AG09309 (cell line): Measurements from ENCODE around the gene ZNF385C.

ENCODE experiments used
- DNase-seq: peaks from one replicate; pipeline ENCODE4 v3.0.0-alpha.2; 2010; ENCODE audit warnings: low read depth
- H3K4me3 ChIP-seq: 2 replicates; pipeline ENCODE4 v1.5.1; 2011; ENCODE audit warnings: mild to moderate bottlenecking, low read depth, low read length, moderate library complexity; ENCODE audit not compliant: control insufficient read depth
- TF ChIP-seq, protein P1 (sequence below): IDR thresholded peaks from 2 replicates; pipeline ENCODE4 v1.5.1; 2011; ENCODE audit warnings: mild to moderate bottlenecking, low read depth, low read length, inconsistent platforms; ENCODE audit not compliant: insufficient read depth, control insufficient read depth; ENCODE audit errors: missing control alignments

Gene ZNF385C

DNA sequence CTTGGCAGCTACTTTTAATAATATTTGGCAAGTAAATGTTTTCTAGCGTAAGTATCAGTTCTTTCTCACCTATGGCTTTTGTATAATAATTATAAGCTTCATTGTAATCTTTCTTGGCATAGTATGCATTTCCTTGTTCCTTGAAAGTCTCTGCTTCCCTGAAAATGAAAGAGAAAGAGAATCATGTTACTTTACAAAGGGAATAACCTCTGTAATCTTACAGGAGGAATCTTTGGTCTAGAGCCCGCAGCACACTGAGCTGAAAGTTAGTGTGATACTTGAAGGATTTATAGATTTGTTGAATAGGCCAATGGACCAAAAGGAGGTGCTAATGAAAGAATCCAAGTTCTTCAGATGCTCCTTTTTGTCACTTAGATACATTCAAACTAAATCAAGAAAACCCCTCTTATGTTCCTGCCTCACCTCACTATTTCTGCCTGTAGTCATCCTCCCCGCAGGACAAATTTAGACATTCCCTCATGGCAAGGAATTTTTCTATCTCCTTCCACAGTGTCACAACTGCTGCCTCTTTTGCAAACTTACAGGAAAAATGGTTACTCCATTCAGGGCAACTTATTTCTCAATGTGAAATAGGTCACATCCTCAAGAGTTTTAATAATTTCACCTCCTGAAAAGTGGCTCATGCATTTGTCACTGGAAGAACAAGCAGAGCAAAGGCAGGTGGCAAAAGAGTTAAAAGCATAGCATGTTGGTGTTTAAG is 97.7 kb downstream of the ZNF385C start:
- no peak for DNase-seq
- H3K4me3 ChIP-seq, result no peak overlapping the region
- TF ChIP-seq, protein P1, sequence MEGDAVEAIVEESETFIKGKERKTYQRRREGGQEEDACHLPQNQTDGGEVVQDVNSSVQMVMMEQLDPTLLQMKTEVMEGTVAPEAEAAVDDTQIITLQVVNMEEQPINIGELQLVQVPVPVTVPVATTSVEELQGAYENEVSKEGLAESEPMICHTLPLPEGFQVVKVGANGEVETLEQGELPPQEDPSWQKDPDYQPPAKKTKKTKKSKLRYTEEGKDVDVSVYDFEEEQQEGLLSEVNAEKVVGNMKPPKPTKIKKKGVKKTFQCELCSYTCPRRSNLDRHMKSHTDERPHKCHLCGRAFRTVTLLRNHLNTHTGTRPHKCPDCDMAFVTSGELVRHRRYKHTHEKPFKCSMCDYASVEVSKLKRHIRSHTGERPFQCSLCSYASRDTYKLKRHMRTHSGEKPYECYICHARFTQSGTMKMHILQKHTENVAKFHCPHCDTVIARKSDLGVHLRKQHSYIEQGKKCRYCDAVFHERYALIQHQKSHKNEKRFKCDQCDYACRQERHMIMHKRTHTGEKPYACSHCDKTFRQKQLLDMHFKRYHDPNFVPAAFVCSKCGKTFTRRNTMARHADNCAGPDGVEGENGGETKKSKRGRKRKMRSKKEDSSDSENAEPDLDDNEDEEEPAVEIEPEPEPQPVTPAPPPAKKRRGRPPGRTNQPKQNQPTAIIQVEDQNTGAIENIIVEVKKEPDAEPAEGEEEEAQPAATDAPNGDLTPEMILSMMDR, result no peak

DNA sequence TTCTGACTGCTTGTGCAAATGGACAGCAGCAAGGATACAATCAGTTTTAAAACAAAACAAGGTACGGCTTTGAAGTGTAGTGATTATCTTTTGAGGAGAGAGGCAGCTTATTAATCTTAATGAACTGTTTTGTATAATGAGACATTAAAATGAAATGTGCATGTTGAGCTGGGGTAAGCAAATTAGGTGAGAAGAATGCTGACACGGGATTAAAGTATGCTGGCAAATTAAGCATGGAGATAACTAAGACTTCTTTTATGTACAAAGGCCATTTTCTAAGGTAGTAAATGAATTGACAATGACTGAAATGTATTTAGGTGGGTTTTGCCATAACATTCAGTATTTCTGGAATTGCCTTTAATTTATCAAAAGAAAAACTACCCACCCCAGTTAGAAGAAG is 99.8 kb downstream of the ZNF385C start:
- TF ChIP-seq, protein P1, result no peak
- no peak for DNase-seq
- no peak overlapping the region for H3K4me3 ChIP-seq

DNA sequence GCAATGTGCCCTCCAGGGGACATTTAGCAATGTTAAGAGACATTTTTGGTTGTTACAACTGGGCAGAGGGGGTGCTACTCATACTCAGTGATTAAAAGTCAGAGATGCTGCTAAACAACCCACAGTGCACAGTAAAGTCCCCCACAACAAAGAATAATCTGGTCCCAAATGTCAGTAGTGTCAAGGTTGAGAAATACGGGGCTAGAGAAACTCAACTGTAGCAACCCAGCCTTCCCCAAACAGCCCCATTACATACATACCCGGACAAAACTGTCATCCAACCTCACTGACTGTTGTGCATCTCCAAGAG is 101.5 kb downstream of the ZNF385C start:
- no peak for DNase-seq
- TF ChIP-seq, protein P1, result no peak
- no peak overlapping the region for H3K4me3 ChIP-seq

DNA sequence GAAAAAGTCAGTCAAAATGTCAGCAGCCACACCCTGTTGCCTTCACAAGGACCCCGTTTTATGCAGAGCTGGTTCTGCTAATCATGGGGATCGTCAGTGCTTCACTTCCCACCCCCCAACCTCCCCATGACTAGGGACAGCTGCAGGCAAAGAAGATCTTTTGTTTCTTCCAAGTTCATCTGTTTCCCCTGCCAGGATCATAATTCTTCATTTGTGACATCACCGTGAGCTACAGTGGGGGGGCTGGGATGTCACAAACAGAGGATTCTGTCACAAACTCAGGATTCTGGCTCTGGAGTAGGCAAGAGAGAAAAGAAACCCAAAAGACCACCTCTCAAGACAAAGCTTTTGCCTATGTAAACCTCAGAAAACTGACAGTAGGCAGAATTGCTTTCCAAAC is 105.7 kb downstream of the ZNF385C start:
- DNase-seq, result no peak
- H3K4me3 ChIP-seq, result no peak overlapping the region
- TF ChIP-seq, protein P1, result no peak

DNA sequence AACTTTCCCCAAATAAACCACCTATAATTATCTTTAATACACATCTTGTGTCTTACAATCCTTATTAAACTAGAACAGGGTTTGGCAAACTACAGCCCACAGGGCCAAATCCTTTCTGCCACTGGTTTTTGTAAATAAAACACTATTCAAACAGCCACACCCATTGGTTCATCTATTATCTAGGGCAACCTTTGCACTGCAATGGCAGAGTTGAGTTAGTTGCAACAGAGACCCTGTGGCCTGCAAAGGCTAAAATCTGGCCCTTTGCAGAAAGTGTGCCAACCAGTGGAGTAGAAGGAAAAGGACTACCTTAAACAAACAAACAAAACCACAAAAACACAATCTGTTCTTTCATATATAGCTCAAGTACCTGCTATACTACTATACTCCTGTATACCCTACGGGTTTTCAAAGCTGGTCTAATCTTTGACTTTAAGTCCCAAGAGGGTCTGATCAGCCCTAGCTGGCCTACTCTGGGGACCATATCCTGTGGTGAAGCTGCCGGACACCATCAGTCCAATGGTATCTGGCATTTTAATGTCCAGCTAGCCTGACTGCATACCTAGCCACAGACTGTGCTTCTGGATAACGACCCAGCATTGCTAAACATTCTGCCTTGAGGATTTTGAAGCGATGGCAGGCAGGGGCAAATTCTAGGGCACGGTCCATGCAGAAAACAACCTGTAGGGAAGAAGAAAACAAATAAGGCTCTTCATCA is 108.4 kb downstream of the ZNF385C start:
- no peak for DNase-seq
- no peak overlapping the region for H3K4me3 ChIP-seq
- TF ChIP-seq, protein P1, result no peak

DNA sequence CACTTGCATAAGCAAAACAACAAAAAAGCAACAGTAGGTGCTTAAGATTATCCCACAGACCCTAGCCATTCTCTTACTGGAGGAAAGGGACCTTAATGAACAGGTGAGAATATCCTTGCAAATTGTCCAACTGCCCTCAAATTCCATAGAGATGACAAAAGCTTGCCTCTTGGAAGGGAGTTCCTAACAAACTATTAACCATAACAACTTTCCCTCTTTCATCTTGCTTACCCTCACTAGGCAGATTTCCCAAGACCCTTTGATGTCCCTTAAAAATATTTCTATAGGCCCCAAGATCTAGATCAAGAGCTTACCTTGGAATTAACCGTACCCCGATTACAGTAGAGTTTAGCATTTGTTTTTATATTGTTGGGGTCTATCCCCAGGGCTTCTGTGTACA is 109.9 kb downstream of the ZNF385C start:
- TF ChIP-seq, protein P1, result no peak
- H3K4me3 ChIP-seq, result no peak overlapping the region
- DNase-seq, result no peak
